Nephron (organoid): Measurements from ENCODE around the gene ZBTB21.

Source experiments
- H3K27ac Mint-ChIP-seq, 3 experiments: 2 replicates each; pipeline ENCODE4 v1.8.0; 2020; ENCODE audit warnings: mixed read lengths in 3 of 3, mild to moderate bottlenecking in 2 of 3, moderate library complexity in 1 of 3
- H3K27me3 Mint-ChIP-seq: 2 replicates; pipeline ENCODE4 v1.8.0; 2021; ENCODE audit warnings: low read depth, mild to moderate bottlenecking, moderate library complexity, mixed read lengths
- H3K36me3 Mint-ChIP-seq: 2 replicates; pipeline ENCODE4 v1.8.0; 2020; ENCODE audit warnings: low read depth, mixed read lengths
- H3K4me1 Mint-ChIP-seq: 2 replicates; pipeline ENCODE4 v1.8.0; 2020; ENCODE audit warnings: mixed read lengths
- H3K4me3 Mint-ChIP-seq, 3 experiments: 2 replicates each; pipeline ENCODE4 v1.8.0; 2020; ENCODE audit warnings: mild to moderate bottlenecking in 3 of 3, mixed read lengths in 3 of 3, moderate library complexity in 2 of 3
- H3K9me3 Mint-ChIP-seq: 2 replicates; pipeline ENCODE4 v1.8.0; 2020; ENCODE audit warnings: mixed read lengths
- TF ChIP-seq, protein P1 (sequence below), 3 experiments: fragments of 200-600 bp; sonication (generic); IDR thresholded peaks; one replicate each; pipeline ENCODE4 v1.5.0; 2021; ENCODE audit warnings: antibody characterized with exemption in 3 of 3; ENCODE audit not compliant: unreplicated experiment in 3 of 3

ZBTB21 gene

DNA sequence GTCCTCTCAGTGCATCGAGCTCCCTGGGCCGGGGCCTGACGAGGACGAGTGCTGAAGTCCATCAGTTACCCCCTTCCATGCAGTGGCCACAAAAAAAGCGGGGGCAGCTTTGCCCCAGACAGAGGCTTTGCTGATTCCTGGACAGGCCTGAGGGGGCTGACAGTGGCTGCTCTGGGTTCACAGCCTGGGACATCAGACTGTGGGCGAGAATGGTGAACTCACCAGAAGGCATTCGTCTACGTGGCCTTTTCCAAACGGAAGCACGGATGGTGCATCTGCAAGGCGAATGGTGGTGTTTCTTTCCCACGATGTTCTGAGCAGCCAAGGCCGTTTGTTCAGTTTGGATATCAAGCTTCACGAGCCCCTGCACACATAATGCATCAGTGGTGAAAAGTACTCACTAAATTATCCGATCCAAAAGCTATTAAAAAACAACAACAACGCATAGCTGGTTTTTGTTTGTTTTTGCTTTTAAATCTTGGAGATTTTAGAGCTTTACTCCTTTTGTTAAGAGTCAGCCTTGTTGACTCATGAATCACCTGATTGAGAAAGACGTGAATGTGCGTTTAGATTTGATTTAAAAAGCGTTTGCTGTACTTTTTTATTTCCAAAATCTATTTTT is 6.3 kb upstream of the ZBTB21 start:
- H3K9me3 Mint-ChIP-seq: peaks cover 2% of the 10 kb centered on the region
- no peak overlapping the region for H3K4me3 Mint-ChIP-seq
- peaks cover 5% of the 10 kb centered on the region for H3K4me1 Mint-ChIP-seq
- H3K27me3 Mint-ChIP-seq: peaks cover 52% of the 10 kb centered on the region
- H3K36me3 Mint-ChIP-seq: no peaks in the 10 kb centered on the region
- no peak overlapping the region for H3K27ac Mint-ChIP-seq
- TF ChIP-seq, protein P1, sequence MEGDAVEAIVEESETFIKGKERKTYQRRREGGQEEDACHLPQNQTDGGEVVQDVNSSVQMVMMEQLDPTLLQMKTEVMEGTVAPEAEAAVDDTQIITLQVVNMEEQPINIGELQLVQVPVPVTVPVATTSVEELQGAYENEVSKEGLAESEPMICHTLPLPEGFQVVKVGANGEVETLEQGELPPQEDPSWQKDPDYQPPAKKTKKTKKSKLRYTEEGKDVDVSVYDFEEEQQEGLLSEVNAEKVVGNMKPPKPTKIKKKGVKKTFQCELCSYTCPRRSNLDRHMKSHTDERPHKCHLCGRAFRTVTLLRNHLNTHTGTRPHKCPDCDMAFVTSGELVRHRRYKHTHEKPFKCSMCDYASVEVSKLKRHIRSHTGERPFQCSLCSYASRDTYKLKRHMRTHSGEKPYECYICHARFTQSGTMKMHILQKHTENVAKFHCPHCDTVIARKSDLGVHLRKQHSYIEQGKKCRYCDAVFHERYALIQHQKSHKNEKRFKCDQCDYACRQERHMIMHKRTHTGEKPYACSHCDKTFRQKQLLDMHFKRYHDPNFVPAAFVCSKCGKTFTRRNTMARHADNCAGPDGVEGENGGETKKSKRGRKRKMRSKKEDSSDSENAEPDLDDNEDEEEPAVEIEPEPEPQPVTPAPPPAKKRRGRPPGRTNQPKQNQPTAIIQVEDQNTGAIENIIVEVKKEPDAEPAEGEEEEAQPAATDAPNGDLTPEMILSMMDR (IDR thresholded peaks at IDR 0.05; ENCODE audit: unreplicated experiment in 3 of 3): no peak

- H3K27ac Mint-ChIP-seq: no peak overlapping the region
- H3K36me3 Mint-ChIP-seq: no peaks in the 10 kb centered on the region
- H3K9me3 Mint-ChIP-seq: peaks cover 4% of the 10 kb centered on the region
- TF ChIP-seq, protein P1 (IDR thresholded peaks at IDR 0.05; ENCODE audit: unreplicated experiment in 3 of 3): no peak
- peaks cover 5% of the 10 kb centered on the region for H3K4me1 Mint-ChIP-seq
- peak overlapping the region in 2 of 3 experiments; percentile 25 to 27 for H3K4me3 Mint-ChIP-seq
- H3K27me3 Mint-ChIP-seq: peaks cover 43% of the 10 kb centered on the region
These were observed 3.8 kb upstream of the ZBTB21 start for GRCh38 chr21:42013931-42014330.

DNA sequence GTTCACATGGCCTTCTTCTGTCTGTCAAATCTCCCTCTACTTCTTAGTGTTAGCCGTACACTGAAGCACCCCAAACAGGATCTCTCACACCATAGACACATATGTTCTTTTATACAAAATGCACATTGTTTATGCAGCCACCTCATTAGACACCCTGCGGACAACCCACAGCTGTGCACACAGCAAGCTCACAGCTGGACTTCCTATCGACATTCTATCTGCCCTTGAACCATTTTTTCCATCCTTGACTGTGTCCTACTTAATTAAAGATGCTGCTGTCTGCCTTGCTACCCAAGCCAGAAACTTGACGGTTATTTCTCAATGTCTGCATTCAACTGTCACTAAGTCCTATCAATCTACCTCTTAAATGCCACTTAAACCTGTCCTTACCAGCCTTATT is 3.2 kb upstream of the ZBTB21 start:
- H3K4me1 Mint-ChIP-seq: peaks cover 5% of the 10 kb centered on the region
- peaks cover 41% of the 10 kb centered on the region for H3K27me3 Mint-ChIP-seq
- H3K9me3 Mint-ChIP-seq: peaks cover 4% of the 10 kb centered on the region
- H3K27ac Mint-ChIP-seq: peak overlapping the region in 1 of 3 experiments; percentile 0
- peak overlapping the region; percentile 62 to 90 (median 71) for H3K4me3 Mint-ChIP-seq
- TF ChIP-seq, protein P1 (IDR thresholded peaks at IDR 0.05; ENCODE audit: unreplicated experiment in 3 of 3): no peak
- no peaks in the 10 kb centered on the region for H3K36me3 Mint-ChIP-seq

GRCh38 chr21:42012763-42013329 is 2.7 kb upstream of the ZBTB21 start:
- peaks cover 3% of the 10 kb centered on the region for H3K36me3 Mint-ChIP-seq
- H3K9me3 Mint-ChIP-seq: peaks cover 4% of the 10 kb centered on the region
- TF ChIP-seq, protein P1 (IDR thresholded peaks at IDR 0.05; ENCODE audit: unreplicated experiment in 3 of 3): no peak
- peak overlapping the region; percentile 0 to 55 (median 2) for H3K27ac Mint-ChIP-seq
- peaks cover 39% of the 10 kb centered on the region for H3K27me3 Mint-ChIP-seq
- peaks cover 5% of the 10 kb centered on the region for H3K4me1 Mint-ChIP-seq
- H3K4me3 Mint-ChIP-seq: peak overlapping the region; percentile 71 to 94 (median 90)

- H3K9me3 Mint-ChIP-seq: peaks cover 4% of the 10 kb centered on the region
- peaks cover 5% of the 10 kb centered on the region for H3K4me1 Mint-ChIP-seq
- H3K27me3 Mint-ChIP-seq: peaks cover 39% of the 10 kb centered on the region
- H3K36me3 Mint-ChIP-seq: peaks cover 6% of the 10 kb centered on the region
- peak overlapping the region; percentile 2 to 79 (median 55) for H3K27ac Mint-ChIP-seq
- TF ChIP-seq, protein P1 (IDR thresholded peaks at IDR 0.05; ENCODE audit: unreplicated experiment in 3 of 3): no peak
- H3K4me3 Mint-ChIP-seq: peak overlapping the region; percentile 71 to 94 (median 90)
These were observed 2.2 kb upstream of the ZBTB21 start for GRCh38 chr21:42012344-42012743.
